K562 (cell line): ENCODE results near the gene CFAP410. TPM values are rescaled to one million over a fixed set of nuclear protein-coding genes. Genes with fewer than 3 reads are reported as not detected.

ENCODE experiments used
- ATAC-seq: fragments of 200-7000 bp; cut with Tn5 transposase; 3 replicates; pipeline ENCODE4 v1.9.1; 2020; ENCODE audit warnings: moderate library complexity
- BruUV-seq: library from RNA; stranded (reverse); fragments of 400-500 nt; replicated peaks from 2 replicates; lab custom pipeline; 2021; lab: Mats Ljungman, UMichigan
- CTCF ChIA-PET: fragments of 300-600 bp; formaldehyde crosslinking; extraction: SDS; loops from one replicate; lab custom pipeline; 2021; ENCODE audit warnings: low intra/inter-chr PET ratio; lab: Yijun Ruan, JAX
- POLR2A ChIA-PET: fragments of 300-600, 350-650 bp; sonication (Branson Sonifier 250); formaldehyde crosslinking; extraction: SDS; loops from one replicate; lab custom pipeline; 2021; ENCODE audit warnings: antibody characterized with exemption, inconsistent platforms; lab: Yijun Ruan, JAX
- DNase-seq, 4 experiments: peaks; one replicate each; pipeline versions ENCODE4 v3.0.0 to v3.0.0-alpha.2; 2011 to 2018; ENCODE audit warnings: low spot score in 3 of 4, mixed read lengths in 3 of 4; ENCODE audit errors: extremely low read depth in 1 of 4
- FAIRE-seq: peaks from 2 replicates; lab custom pipeline; 2011; peaks lifted over from hg19 to GRCh38; lab: Jason Lieb, UNC
- H2AFZ ChIP-seq: 2 replicates; pipeline ENCODE4 v1.6.0; 2011; ENCODE audit warnings: low read depth, low read length, control low read depth, inconsistent platforms
- H3K27ac ChIP-seq: fragments of 200-600 bp; 3 replicates; pipeline ENCODE4 v1.8.0; 2011; ENCODE audit warnings: low read depth, mild to moderate bottlenecking, control low read depth, inconsistent platforms, low read length, moderate library complexity, mixed read lengths; ENCODE audit errors: extremely low read depth
- H3K27me3 ChIP-seq, 2 experiments: fragments of 300-600 bp in 1 of 2; 2 replicates in 1 of 2; 3 replicates in 1 of 2; pipeline versions ENCODE4 v1.6.0 to v1.8.0; 2011; ENCODE audit warnings: inconsistent platforms in 2 of 2, low read length in 2 of 2, mild to moderate bottlenecking in 1 of 2, mixed read lengths in 1 of 2, moderate library complexity in 1 of 2; ENCODE audit not compliant: control insufficient read depth in 2 of 2, insufficient read depth in 2 of 2
- H3K36me3 ChIP-seq: fragments of 300-600 bp; 3 replicates; pipeline ENCODE4 v1.8.0; 2011; ENCODE audit warnings: mild to moderate bottlenecking, low read length, inconsistent platforms; ENCODE audit not compliant: control insufficient read depth, insufficient read depth
- H3K4me1 ChIP-seq, 2 experiments: fragments of 200-600 bp in 1 of 2; replicated peaks in 1 of 2; 2 replicates in 1 of 2; 3 replicates in 1 of 2; pipeline versions ENCODE4 v1.5.1 to v1.8.0; 2011; ENCODE audit warnings: inconsistent platforms in 2 of 2, low read length in 2 of 2, mild to moderate bottlenecking in 1 of 2, mixed read lengths in 1 of 2, moderate library complexity in 1 of 2; ENCODE audit not compliant: control insufficient read depth in 2 of 2, insufficient read depth in 2 of 2
- H3K4me2 ChIP-seq: 2 replicates; pipeline ENCODE4 v1.6.1; 2011; ENCODE audit warnings: low read length, control low read depth, inconsistent platforms, mixed read lengths; ENCODE audit not compliant: insufficient read depth
- H3K4me3 ChIP-seq: fragments of 200-600 bp; sonication (generic), shearing (Covaris generic); 2 replicates; pipeline ENCODE4 v1.5.1; 2016; ENCODE audit warnings: control low read depth, inconsistent platforms
- H3K79me2 ChIP-seq: fragments of 200-600 bp; 3 replicates; pipeline ENCODE4 v1.8.0; 2011; ENCODE audit warnings: low read length, inconsistent platforms; ENCODE audit not compliant: control insufficient read depth, insufficient read depth
- H3K9ac ChIP-seq, 2 experiments: 2 replicates each; pipeline versions ENCODE4 v1.6.0 to v1.6.1; 2011; ENCODE audit warnings: low read depth in 2 of 2, low read length in 2 of 2, control low read depth in 1 of 2, inconsistent platforms in 1 of 2, mild to moderate bottlenecking in 1 of 2, mixed read lengths in 1 of 2; ENCODE audit not compliant: insufficient read depth in 1 of 2
- H3K9me1 ChIP-seq: one replicate; pipeline ENCODE4 v1.6.0; 2011; ENCODE audit warnings: inconsistent platforms, mild to moderate bottlenecking, low read length, moderate library complexity; ENCODE audit not compliant: control insufficient read depth, insufficient read depth
- H3K9me3 ChIP-seq: replicated peaks from 2 replicates; pipeline ENCODE4 v1.5.1; 2011; ENCODE audit warnings: low read depth, low read length, inconsistent platforms; ENCODE audit not compliant: control insufficient read depth, insufficient read depth
- H4K20me1 ChIP-seq: replicated peaks from 2 replicates; pipeline ENCODE4 v1.6.1; 2011; ENCODE audit warnings: low read length, inconsistent platforms, mixed read lengths; ENCODE audit not compliant: control insufficient read depth, insufficient read depth
- CC2D1A ChIP-seq: fragments of 450-650 bp; IDR thresholded peaks from 2 replicates; pipeline ENCODE4 v1.6.1; 2017; ENCODE audit warnings: mild to moderate bottlenecking
- EP400 ChIP-seq: fragments of 450-650 bp; IDR thresholded peaks from 2 replicates; pipeline ENCODE4 v1.6.1; 2017; ENCODE audit warnings: antibody characterized with exemption, mild to moderate bottlenecking, moderate library complexity
- GATA2 ChIP-seq: sonication (generic); formaldehyde crosslinking; IDR thresholded peaks from 2 replicates; pipeline ENCODE4 v1.4.0; 2020; ENCODE audit warnings: mild to moderate bottlenecking, missing genetic modification reagents
- HCFC1 ChIP-seq: IDR thresholded peaks from 2 replicates; pipeline ENCODE4 v1.6.1; 2012; ENCODE audit warnings: low read depth, low read length, improper control_type of control experiment
- HMBOX1 ChIP-seq: sonication (generic); IDR thresholded peaks from 2 replicates; pipeline ENCODE4 v1.6.1; 2016
- HNRNPH1 ChIP-seq: fragments of 200-400 bp; formaldehyde crosslinking; optimal IDR thresholded peaks from 2 replicates; pipeline ENCODE3; 2017; ENCODE audit warnings: low read depth, mild to moderate bottlenecking, low read length, moderate library complexity
- MAFG ChIP-seq: fragments of 450-650 bp; conservative IDR thresholded peaks from 2 replicates; pipeline ENCODE4 v1.6.1; 2016; ENCODE audit warnings: missing genetic modification characterization, missing compliant biosample characterization
- MLX ChIP-seq, 2 experiments: fragments of 450-650 bp in 1 of 2; sonication (generic) in 1 of 2; formaldehyde crosslinking; conservative IDR thresholded peaks; 2 replicates each; pipeline versions ENCODE4 v1.4.0 to v1.8.1; 2020 to 2022; ENCODE audit warnings: mild to moderate bottlenecking in 1 of 2, missing genetic modification reagents in 1 of 2
- MTA1 ChIP-seq: fragments of 450-650 bp; IDR thresholded peaks from 2 replicates; pipeline ENCODE4 v1.6.1; 2017; ENCODE audit warnings: borderline replicate concordance
- RBM14 ChIP-seq: fragments of 200-400 bp; formaldehyde crosslinking; IDR thresholded peaks from 2 replicates; pipeline ENCODE4 v1.6.1; 2018; ENCODE audit warnings: low read depth, mild to moderate bottlenecking, low read length, moderate library complexity, borderline replicate concordance; ENCODE audit not compliant: insufficient read depth
- TGIF2 ChIP-seq: sonication (generic); formaldehyde crosslinking; IDR thresholded peaks from 2 replicates; pipeline ENCODE4 v1.8.1; 2022; ENCODE audit warnings: mild to moderate bottlenecking, missing genetic modification reagents, moderate library complexity
- ZBTB49 ChIP-seq: sonication (generic); formaldehyde crosslinking; IDR thresholded peaks from 2 replicates; pipeline ENCODE4 v1.8.0; 2022; ENCODE audit warnings: missing genetic modification reagents, mild to moderate bottlenecking, borderline replicate concordance
- ZBTB8A ChIP-seq: fragments of 450-650 bp; IDR thresholded peaks from 2 replicates; pipeline ENCODE4 v1.6.1; 2018; ENCODE audit warnings: mild to moderate bottlenecking, moderate library complexity; ENCODE audit not compliant: partially characterized antibody
- ZC3H11A ChIP-seq: IDR thresholded peaks from 2 replicates; pipeline ENCODE4 v1.6.1; 2012; ENCODE audit warnings: low read depth, low read length, improper control_type of control experiment
- ZNF146 ChIP-seq: IDR thresholded peaks from one replicate; pipeline ENCODE4 v1.6.1; 2018; ENCODE audit warnings: missing compliant biosample characterization; ENCODE audit not compliant: unreplicated experiment
- ZNF232 ChIP-seq: sonication (generic); formaldehyde crosslinking; IDR thresholded peaks from 2 replicates; pipeline ENCODE4 v1.8.0; 2022; ENCODE audit warnings: mild to moderate bottlenecking, missing genetic modification reagents
- ZNF3 ChIP-seq: fragments of 250-450 bp; sonication (Bioruptor Pico); IDR thresholded peaks from 2 replicates; pipeline ENCODE4 v1.5.0; 2021; ENCODE audit warnings: mild to moderate bottlenecking, moderate library complexity
- WGBS: fragments of 100-300 bp; shearing (Covaris generic); methylation state at CpG from one replicate; pipeline ENCODE4 v1.1.6; 2016; ENCODE audit warnings: low coverage, mixed read lengths; ENCODE audit not compliant: insufficient coverage; ENCODE audit errors: missing lambda C conversion rate; 5-methylcytosine and 5-hydroxymethylcytosine counted together
- in situ Hi-C: fragments of 300-500 bp; cut with MboI; formaldehyde crosslinking; loops from 4 replicates; pipeline ENCODE4 v1.15.0; 2018; ENCODE audit warnings: inconsistent platforms, mixed read lengths
- intact Hi-C: fragments of 100-400 bp; cut with micrococcal nuclease; formaldehyde crosslinking; loops from 2 replicates; pipeline ENCODE4 v1.14.2; 2022
- polyA plus RNA-seq, 8 experiments: library from polyadenylated mRNA; depleted of rRNA in 4 of 8; stranded (reverse) in 5 of 8; unstranded in 3 of 8; fragments of >200 nt; fragmentation: Nextera tagmentation in 2 of 8; fragmentation: Illumina TruSeq in 1 of 8; extraction: Ambion mirVana in 2 of 8; extraction: Trizol in 1 of 8; gene quantifications; 2 replicates each; pipeline versions ENCODE4 v1.2.1 to v1.2.3, GENCODE V29; 2011 to 2014; ENCODE audit warnings: inconsistent platforms in 1 of 8, missing spikeins in 1 of 8
- total RNA-seq, 7 experiments: library from RNA; depleted of rRNA in 6 of 7; stranded (reverse); fragments of >200 nt in 6 of 7; fragmentation: Illumina TruSeq in 2 of 7; extraction: Trizol in 2 of 7; gene quantifications; 2 replicates each; pipeline versions ENCODE4 v1.2.1 to v1.2.3, GENCODE V29; 2011 to 2021; ENCODE audit warnings: low replicate concordance in 1 of 7

The CFAP410 gene
- total and polyA plus RNA-seq, 9 of the 15 experiments (the other 6 are each of a cell fraction or from before 2014, with no cell fraction given): 0.07 to 17.3 (median 2.3) TPM

- TF ChIP-seq HMBOX1: no peak
- TF ChIP-seq ZNF3 (CRISPR knock-in tag): no peak
- no peak for TF ChIP-seq MAFG (tag)
- TF ChIP-seq ZC3H11A: no peak
- TF ChIP-seq RBM14: no peak
- TF ChIP-seq ZBTB8A: no peak
- no peak for TF ChIP-seq CC2D1A
- TF ChIP-seq HCFC1: no peak
- no peak for TF ChIP-seq HNRNPH1
- TF ChIP-seq, all 486 proteins: peak for 0
These were observed 12.5 kb upstream of the CFAP410 start (continued) for GRCh38 chr21:44351535-44352252.

- 20% methylated on average over 40 of the region's 42 CpGs for WGBS
- no peak overlapping the region for H3K27ac ChIP-seq
- no TSS peak for BruUV-seq
- H3K27me3 ChIP-seq: peaks cover 61 to 83% of the 10 kb centered on the region in 2 experiments
- H3K4me2 ChIP-seq: no peak overlapping the region
- no peaks in the 10 kb centered on the region for H3K9me1 ChIP-seq
- no peaks in the 10 kb centered on the region for H3K36me3 ChIP-seq
- in situ Hi-C loops (no loop called here), intact Hi-C loops (no loop called here)
- H3K79me2 ChIP-seq: no peaks in the 10 kb centered on the region
- no peak overlapping the region for H3K9ac ChIP-seq
- H3K4me1 ChIP-seq: peaks cover 0 to 18% of the 10 kb centered on the region in 2 experiments; a peak in 2 of 5 replicates
- ChIA-PET CTCF (no interaction called here), POLR2A (interaction anchor here (0.5 kb wide), 1 partner anchor 8 kb away, joined by 3 read pairs; no protein-coding TSS in a partner anchor)
- H2AFZ ChIP-seq: no peak overlapping the region
- DNase-seq (no peak), FAIRE-seq (peak; percentile 15), ATAC-seq (no peak)
- no peak overlapping the region for H3K4me3 ChIP-seq
- no peaks in the 10 kb centered on the region for H3K9me3 ChIP-seq
- no peaks in the 10 kb centered on the region; the same call in none of the 2 replicates for H4K20me1 ChIP-seq
- TF ChIP-seq GATA2: no peak
- no peak for TF ChIP-seq EP400
- no peak for TF ChIP-seq ZNF232 (CRISPR knock-in tag)
- TF ChIP-seq MTA1: no peak
- TF ChIP-seq ZNF146 (CRISPR knock-in tag): no peak
- no peak for TF ChIP-seq ZBTB49 (CRISPR knock-in tag)
- TF ChIP-seq TGIF2 (CRISPR knock-in tag): no peak
- TF ChIP-seq MLX (CRISPR knock-in tag; conservative IDR thresholded peaks at IDR 0.05): no peak
These were observed 11.7 kb upstream of the CFAP410 start for GRCh38 chr21:44350773-44351481.
